ENCODE results near the gene PIMREG.

DNA sequence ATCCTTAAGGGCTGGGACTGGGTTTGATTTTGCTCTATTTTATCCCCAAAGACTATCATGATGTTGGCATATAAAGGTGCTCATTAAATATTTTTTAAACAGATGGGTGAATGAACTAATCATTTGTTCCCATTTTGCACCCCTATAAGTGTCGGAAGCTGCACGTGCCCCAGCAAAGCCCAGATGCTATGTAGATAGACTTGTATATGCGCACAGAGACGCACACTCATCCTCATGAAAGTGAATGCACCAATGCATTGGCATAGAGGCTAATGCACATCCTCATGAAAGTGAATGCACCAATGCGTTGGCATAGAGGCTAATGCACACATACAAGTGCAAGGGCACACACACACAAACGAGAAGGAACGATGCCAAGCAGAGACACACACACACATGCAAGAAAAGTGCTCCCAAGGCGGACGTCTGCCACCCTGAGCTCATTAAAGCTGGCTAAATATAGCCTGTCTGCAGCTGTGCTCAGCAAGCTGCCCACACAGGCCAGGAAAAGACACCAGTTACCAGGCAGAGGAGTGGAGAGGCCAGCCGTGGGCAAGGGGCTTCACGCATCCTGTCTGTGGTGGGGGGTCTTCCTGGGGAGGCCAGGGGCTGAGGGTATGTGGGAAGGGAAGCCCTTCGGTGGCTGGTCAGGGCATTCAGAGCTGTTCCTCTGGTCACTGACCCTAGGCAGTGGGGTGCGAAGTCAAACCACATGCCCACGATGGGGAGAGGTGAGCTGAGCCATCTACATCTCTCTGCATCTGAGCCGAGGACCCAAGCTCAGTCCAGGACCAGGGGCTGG lies 52.6 kb downstream of the PIMREG start:
- TF ChIP-seq, protein P1, sequence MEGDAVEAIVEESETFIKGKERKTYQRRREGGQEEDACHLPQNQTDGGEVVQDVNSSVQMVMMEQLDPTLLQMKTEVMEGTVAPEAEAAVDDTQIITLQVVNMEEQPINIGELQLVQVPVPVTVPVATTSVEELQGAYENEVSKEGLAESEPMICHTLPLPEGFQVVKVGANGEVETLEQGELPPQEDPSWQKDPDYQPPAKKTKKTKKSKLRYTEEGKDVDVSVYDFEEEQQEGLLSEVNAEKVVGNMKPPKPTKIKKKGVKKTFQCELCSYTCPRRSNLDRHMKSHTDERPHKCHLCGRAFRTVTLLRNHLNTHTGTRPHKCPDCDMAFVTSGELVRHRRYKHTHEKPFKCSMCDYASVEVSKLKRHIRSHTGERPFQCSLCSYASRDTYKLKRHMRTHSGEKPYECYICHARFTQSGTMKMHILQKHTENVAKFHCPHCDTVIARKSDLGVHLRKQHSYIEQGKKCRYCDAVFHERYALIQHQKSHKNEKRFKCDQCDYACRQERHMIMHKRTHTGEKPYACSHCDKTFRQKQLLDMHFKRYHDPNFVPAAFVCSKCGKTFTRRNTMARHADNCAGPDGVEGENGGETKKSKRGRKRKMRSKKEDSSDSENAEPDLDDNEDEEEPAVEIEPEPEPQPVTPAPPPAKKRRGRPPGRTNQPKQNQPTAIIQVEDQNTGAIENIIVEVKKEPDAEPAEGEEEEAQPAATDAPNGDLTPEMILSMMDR (conservative IDR thresholded peaks at IDR 0.05; ENCODE audit: low read length), result no peak
- no peak for TF ChIP-seq EZH2phosphoT487 (IDR thresholded peaks at IDR 0.05; ENCODE audit: borderline replicate concordance)

Data from Loucy (cell line).